OCI-LY3 (cell line): ENCODE data around the gene CXorf38.

ENCODE experiments used
- CTCF ChIP-seq: fragments of 200-600, 300-600 bp; sonication (generic); IDR thresholded peaks from 2 replicates; pipeline ENCODE4 v1.5.1; 2014; ENCODE audit warnings: antibody characterized with exemption, low read length, low read depth
- EZH2phosphoT487 ChIP-seq: fragments of 200-600 bp; shearing (Covaris generic); IDR thresholded peaks from 2 replicates; pipeline ENCODE4 v1.6.1; 2018; ENCODE audit warnings: antibody characterized with exemption, mixed run types, low read depth

GRCh38 chrX:40607381-40607780, 40.0 kb downstream of the CXorf38 start:
- no peak for TF ChIP-seq CTCF
- TF ChIP-seq EZH2phosphoT487, result no peak
